ENCODE measurements around the gene TOM1L2.
A peak's percentile ranks its signal among the peaks of the same experiment; 100 is the strongest.

TOM1L2 gene

GRCh38 chr17:17847118-17847689, 125.0 kb downstream of the TOM1L2 start:
- DNase-seq, result no peak

- no peak for DNase-seq
These were observed 125.6 kb downstream of the TOM1L2 start for GRCh38 chr17:17846645-17847044.

- no peak for DNase-seq
These were observed 126.2 kb downstream of the TOM1L2 start for GRCh38 chr17:17846003-17846402.

GRCh38 chr17:17845046-17845775, 127.0 kb downstream of the TOM1L2 start:
- no peak for DNase-seq

GRCh38 chr17:17844500-17844899, 127.7 kb downstream of the TOM1L2 start:
- DNase-seq, result no peak

GRCh38 chr17:17844079-17844478, 128.1 kb downstream of the TOM1L2 start:
- DNase-seq, result no peak

- no peak for DNase-seq
These were observed 129.1 kb downstream of the TOM1L2 start for GRCh38 chr17:17843096-17843495.

GRCh38 chr17:17842111-17842876, 129.9 kb downstream of the TOM1L2 start:
- DNase-seq, result no peak

- no peak for DNase-seq
These were observed 130.6 kb downstream of the TOM1L2 start for GRCh38 chr17:17841601-17842025.

GRCh38 chr17:17840751-17841591, 131.2 kb downstream of the TOM1L2 start:
- DNase-seq, result no peak

GRCh38 chr17:17839791-17840707, 132.2 kb downstream of the TOM1L2 start:
- DNase-seq, result peak; percentile 91

- DNase-seq, result no peak
These were observed 133.9 kb downstream of the TOM1L2 start for GRCh38 chr17:17837966-17838962.

GRCh38 chr17:17837380-17837821, 134.8 kb downstream of the TOM1L2 start:
- DNase-seq, result no peak

- DNase-seq, result no peak
These were observed 135.3 kb downstream of the TOM1L2 start, which contains the start of gene SREBF1 for GRCh38 chr17:17836818-17837379. Gene SREBF1, minus strand, starts transcription at chr17:17836986. Its CDS starts 169 bp downstream, at chr17:17836817.

GRCh38 chr17:17836250-17836817, 135.9 kb downstream of the TOM1L2 start:
- peak; percentile 99 for DNase-seq

GRCh38 chr17:17835415-17836249, 136.6 kb downstream of the TOM1L2 start:
- no peak for DNase-seq

- no peak for DNase-seq
These were observed 137.2 kb downstream of the TOM1L2 start for GRCh38 chr17:17834974-17835373.

All from right kidney (tissue), 1 donor.